HepG2 (cell line): ENCODE results near the gene SHC1. TPM values are rescaled to one million over a fixed set of nuclear protein-coding genes. Genes with fewer than 3 reads are reported as not detected.

Experiments used
- ATAD3A ChIP-seq: sonication (generic); formaldehyde crosslinking; IDR thresholded peaks from 2 replicates; pipeline ENCODE4 v1.4.0; 2020; ENCODE audit warnings: missing genetic modification reagents
- DNMT1 ChIP-seq: sonication (generic); formaldehyde crosslinking; IDR thresholded peaks from 2 replicates; pipeline ENCODE4 v1.5.1; 2020; ENCODE audit warnings: mild to moderate bottlenecking, missing genetic modification reagents
- HNRNPL ChIP-seq: fragments of 200-400 bp; formaldehyde crosslinking; IDR thresholded peaks from 2 replicates; pipeline ENCODE4 v1.6.1; 2017; ENCODE audit warnings: mild to moderate bottlenecking, low read depth, low read length
- MIXL1 ChIP-seq: IDR thresholded peaks from 2 replicates; pipeline ENCODE4 v1.6.1; 2016
- POLR2AphosphoS5 ChIP-seq: IDR thresholded peaks from 2 replicates; pipeline ENCODE4 v1.6.1; 2012; ENCODE audit warnings: low read depth, low read length
- SP140L ChIP-seq: sonication (generic); formaldehyde crosslinking; IDR thresholded peaks from 2 replicates; pipeline ENCODE4 v1.4.0; 2020; ENCODE audit warnings: missing genetic modification reagents, borderline replicate concordance
- ZBTB1 ChIP-seq: sonication (generic); formaldehyde crosslinking; IDR thresholded peaks from 2 replicates; pipeline ENCODE4 v1.4.0; 2020; ENCODE audit warnings: missing genetic modification reagents, borderline replicate concordance
- ZFP90 ChIP-seq: sonication (generic); formaldehyde crosslinking; IDR thresholded peaks from 2 replicates; pipeline ENCODE4 v1.8.0; 2022; ENCODE audit warnings: missing genetic modification reagents, mild to moderate bottlenecking, inconsistent platforms, borderline replicate concordance
- ZIK1 ChIP-seq: sonication (generic); formaldehyde crosslinking; IDR thresholded peaks from 2 replicates; pipeline ENCODE4 v1.5.0; 2020; ENCODE audit warnings: mild to moderate bottlenecking, low read depth, missing genetic modification reagents, borderline replicate concordance
- ZNF3 ChIP-seq: IDR thresholded peaks from 2 replicates; pipeline ENCODE4 v1.7.0; 2017; ENCODE audit warnings: inconsistent platforms
- ZNF383 ChIP-seq: sonication (generic); formaldehyde crosslinking; IDR thresholded peaks from 2 replicates; pipeline ENCODE4 v1.4.0; 2020; ENCODE audit warnings: missing genetic modification reagents, mild to moderate bottlenecking, borderline replicate concordance
- ZNF441 ChIP-seq: sonication (generic); formaldehyde crosslinking; IDR thresholded peaks from 2 replicates; pipeline ENCODE4 v1.7.0; 2021; ENCODE audit warnings: missing genetic modification reagents, borderline replicate concordance
- ZNF510 ChIP-seq: sonication (generic); formaldehyde crosslinking; IDR thresholded peaks from 2 replicates; pipeline ENCODE4 v1.4.0; 2020; ENCODE audit warnings: low read depth, mild to moderate bottlenecking, missing genetic modification reagents
- ZNF572 ChIP-seq: sonication (generic); formaldehyde crosslinking; IDR thresholded peaks from 2 replicates; pipeline ENCODE4 v1.5.1; 2020; ENCODE audit warnings: mild to moderate bottlenecking, missing genetic modification reagents
- ZNF850 ChIP-seq: sonication (generic); formaldehyde crosslinking; conservative IDR thresholded peaks from 2 replicates; pipeline ENCODE4 v1.9.0; 2021; ENCODE audit warnings: mild to moderate bottlenecking, missing genetic modification reagents
- ZNF883 ChIP-seq: sonication (generic); formaldehyde crosslinking; IDR thresholded peaks from 2 replicates; pipeline ENCODE4 v1.5.1; 2020; ENCODE audit warnings: mild to moderate bottlenecking, missing genetic modification reagents; ENCODE audit errors: not compliant biosample characterization
- polyA plus RNA-seq, 8 experiments: library from polyadenylated mRNA; depleted of rRNA in 3 of 8; stranded (reverse) in 7 of 8; unstranded in 1 of 8; fragments of >200 nt; fragmentation: Illumina TruSeq in 4 of 8; extraction: Trizol in 4 of 8; gene quantifications; 2 replicates each; pipeline versions ENCODE4 v1.2.1 to v1.2.3, GENCODE V29; 2011 to 2016; ENCODE audit warnings: low read depth in 4 of 8, missing spikeins in 1 of 8, mixed read lengths in 1 of 8; ENCODE audit not compliant: insufficient read depth in 1 of 8
- total RNA-seq, 5 experiments: library from RNA; depleted of rRNA; stranded (reverse); fragments of >200 nt; fragmentation: Illumina TruSeq; extraction: Trizol; gene quantifications; 2 replicates each; pipeline ENCODE4 v1.2.3, GENCODE V29; 2016; ENCODE audit warnings: low read depth in 1 of 5
- TF ChIP-seq, protein P1 (sequence below): sonication (generic); formaldehyde crosslinking; IDR thresholded peaks from 2 replicates; pipeline ENCODE4 v1.5.0; 2020; ENCODE audit warnings: mild to moderate bottlenecking, missing genetic modification reagents
- TF ChIP-seq, protein P2 (sequence below): sonication (generic); formaldehyde crosslinking; IDR thresholded peaks from 2 replicates; pipeline ENCODE4 v1.8.1; 2023; ENCODE audit warnings: missing genetic modification reagents, inconsistent platforms, borderline replicate concordance
- TF ChIP-seq, protein P3 (sequence below): sonication (generic); formaldehyde crosslinking; IDR thresholded peaks from 2 replicates; pipeline ENCODE4 v1.9.0; 2021; ENCODE audit warnings: missing genetic modification reagents, mild to moderate bottlenecking, borderline replicate concordance
- TF ChIP-seq, protein P4 (sequence below): sonication (generic); formaldehyde crosslinking; IDR thresholded peaks from 2 replicates; pipeline ENCODE4; 2020; ENCODE audit warnings: missing genetic modification reagents, mild to moderate bottlenecking, borderline replicate concordance

SHC1 gene
- total and polyA plus RNA-seq, 2 of the 13 experiments (the other 11 are each of a cell fraction or from before 2014, with no cell fraction given) = 52.0 to 137 TPM

DNA sequence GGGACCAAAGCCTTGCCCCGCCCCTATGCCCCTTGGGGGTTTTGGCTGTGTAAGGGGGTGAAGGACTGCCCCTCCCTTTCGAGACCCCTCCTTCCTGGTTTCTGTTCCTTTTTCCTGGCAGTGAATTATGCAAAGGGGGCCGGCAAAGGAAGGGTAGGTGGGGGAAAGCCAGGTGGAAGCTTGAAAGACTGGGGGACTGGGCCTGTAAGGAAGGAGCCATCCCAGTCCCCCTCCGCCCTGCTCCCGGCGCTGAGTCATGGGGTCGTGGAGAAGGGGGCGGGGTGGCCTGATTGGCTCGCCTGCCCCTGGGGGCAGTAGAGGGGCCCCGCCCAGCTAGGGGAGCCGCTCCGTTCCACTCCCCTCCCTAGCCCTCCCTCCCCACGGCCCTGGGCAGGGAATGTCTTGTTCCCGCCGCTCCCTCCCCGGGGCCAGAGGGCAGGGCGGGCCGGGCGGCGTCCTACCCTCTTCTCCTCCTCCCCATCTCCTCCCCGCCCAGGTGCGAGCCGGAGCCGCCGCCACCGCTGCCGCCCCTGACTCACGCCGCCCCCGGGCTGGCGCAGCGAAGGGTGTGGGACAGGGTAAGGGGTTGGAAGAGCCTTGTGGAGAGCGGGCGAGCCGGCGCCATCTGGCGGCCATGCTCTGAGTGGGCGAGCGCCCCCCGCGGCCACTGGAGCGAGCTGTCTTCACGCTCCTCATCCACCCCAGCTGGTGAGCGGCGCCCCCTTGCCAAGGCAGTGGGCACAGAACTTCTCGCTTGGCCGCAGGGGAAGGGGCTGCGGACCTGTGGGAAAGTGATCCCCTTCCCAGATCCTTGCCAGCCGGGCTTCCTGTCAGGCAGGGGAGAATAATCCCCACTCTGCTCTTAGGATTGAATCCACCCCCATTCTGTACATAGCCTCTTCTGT lies 46.7 kb upstream of the SHC1 start (continued):
- TF ChIP-seq ZFP90 (CRISPR knock-in tag) (peak; percentile 88; the same call in 1 of the 2 replicates), ATAD3A (CRISPR knock-in tag) (no peak), DNMT1 (peak; percentile 85; the same call in 1 of the 2 replicates), ZBTB1 (CRISPR knock-in tag) (no peak), ZIK1 (CRISPR knock-in tag) (peak; percentile 83), ZNF850 (CRISPR knock-in tag) (no peak), ZNF883 (no peak), ZNF510 (no peak), ZNF383 (CRISPR knock-in tag) (no peak), ZNF441 (CRISPR knock-in tag) (0 out of 2 replicates have a peak, but pooled peaks have one; percentile 9), SP140L (CRISPR knock-in tag) (0 out of 2 replicates have a peak, but pooled peaks have one; percentile 82), MIXL1 (CRISPR knock-in tag) (peak; percentile 71; the same call in 1 of the 2 replicates), ZNF3 (CRISPR knock-in tag) (no peak), ZNF572 (CRISPR knock-in tag) (peak; percentile 45; the same call in 1 of the 2 replicates), HNRNPL (peak; percentile 99), POLR2AphosphoS5 (peak; percentile 48; the same call in 1 of the 2 replicates)
- TF ChIP-seq, protein P1, sequence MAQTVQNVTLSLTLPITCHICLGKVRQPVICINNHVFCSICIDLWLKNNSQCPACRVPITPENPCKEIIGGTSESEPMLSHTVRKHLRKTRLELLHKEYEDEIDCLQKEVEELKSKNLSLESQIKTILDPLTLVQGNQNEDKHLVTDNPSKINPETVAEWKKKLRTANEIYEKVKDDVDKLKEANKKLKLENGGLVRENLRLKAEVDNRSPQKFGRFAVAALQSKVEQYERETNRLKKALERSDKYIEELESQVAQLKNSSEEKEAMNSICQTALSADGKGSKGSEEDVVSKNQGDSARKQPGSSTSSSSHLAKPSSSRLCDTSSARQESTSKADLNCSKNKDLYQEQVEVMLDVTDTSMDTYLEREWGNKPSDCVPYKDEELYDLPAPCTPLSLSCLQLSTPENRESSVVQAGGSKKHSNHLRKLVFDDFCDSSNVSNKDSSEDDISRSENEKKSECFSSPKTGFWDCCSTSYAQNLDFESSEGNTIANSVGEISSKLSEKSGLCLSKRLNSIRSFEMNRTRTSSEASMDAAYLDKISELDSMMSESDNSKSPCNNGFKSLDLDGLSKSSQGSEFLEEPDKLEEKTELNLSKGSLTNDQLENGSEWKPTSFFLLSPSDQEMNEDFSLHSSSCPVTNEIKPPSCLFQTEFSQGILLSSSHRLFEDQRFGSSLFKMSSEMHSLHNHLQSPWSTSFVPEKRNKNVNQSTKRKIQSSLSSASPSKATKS (CRISPR knock-in tag) = no peak
- TF ChIP-seq, protein P2, sequence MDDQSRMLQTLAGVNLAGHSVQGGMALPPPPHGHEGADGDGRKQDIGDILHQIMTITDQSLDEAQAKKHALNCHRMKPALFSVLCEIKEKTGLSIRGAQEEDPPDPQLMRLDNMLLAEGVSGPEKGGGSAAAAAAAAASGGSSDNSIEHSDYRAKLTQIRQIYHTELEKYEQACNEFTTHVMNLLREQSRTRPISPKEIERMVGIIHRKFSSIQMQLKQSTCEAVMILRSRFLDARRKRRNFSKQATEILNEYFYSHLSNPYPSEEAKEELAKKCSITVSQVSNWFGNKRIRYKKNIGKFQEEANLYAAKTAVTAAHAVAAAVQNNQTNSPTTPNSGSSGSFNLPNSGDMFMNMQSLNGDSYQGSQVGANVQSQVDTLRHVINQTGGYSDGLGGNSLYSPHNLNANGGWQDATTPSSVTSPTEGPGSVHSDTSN (CRISPR knock-in tag) = no peak
- TF ChIP-seq, protein P3, sequence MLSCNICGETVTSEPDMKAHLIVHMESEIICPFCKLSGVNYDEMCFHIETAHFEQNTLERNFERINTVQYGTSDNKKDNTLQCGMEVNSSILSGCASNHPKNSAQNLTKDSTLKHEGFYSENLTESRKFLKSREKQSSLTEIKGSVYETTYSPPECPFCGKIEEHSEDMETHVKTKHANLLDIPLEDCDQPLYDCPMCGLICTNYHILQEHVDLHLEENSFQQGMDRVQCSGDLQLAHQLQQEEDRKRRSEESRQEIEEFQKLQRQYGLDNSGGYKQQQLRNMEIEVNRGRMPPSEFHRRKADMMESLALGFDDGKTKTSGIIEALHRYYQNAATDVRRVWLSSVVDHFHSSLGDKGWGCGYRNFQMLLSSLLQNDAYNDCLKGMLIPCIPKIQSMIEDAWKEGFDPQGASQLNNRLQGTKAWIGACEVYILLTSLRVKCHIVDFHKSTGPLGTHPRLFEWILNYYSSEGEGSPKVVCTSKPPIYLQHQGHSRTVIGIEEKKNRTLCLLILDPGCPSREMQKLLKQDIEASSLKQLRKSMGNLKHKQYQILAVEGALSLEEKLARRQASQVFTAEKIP (CRISPR knock-in tag) = no peak
- TF ChIP-seq, protein P4, sequence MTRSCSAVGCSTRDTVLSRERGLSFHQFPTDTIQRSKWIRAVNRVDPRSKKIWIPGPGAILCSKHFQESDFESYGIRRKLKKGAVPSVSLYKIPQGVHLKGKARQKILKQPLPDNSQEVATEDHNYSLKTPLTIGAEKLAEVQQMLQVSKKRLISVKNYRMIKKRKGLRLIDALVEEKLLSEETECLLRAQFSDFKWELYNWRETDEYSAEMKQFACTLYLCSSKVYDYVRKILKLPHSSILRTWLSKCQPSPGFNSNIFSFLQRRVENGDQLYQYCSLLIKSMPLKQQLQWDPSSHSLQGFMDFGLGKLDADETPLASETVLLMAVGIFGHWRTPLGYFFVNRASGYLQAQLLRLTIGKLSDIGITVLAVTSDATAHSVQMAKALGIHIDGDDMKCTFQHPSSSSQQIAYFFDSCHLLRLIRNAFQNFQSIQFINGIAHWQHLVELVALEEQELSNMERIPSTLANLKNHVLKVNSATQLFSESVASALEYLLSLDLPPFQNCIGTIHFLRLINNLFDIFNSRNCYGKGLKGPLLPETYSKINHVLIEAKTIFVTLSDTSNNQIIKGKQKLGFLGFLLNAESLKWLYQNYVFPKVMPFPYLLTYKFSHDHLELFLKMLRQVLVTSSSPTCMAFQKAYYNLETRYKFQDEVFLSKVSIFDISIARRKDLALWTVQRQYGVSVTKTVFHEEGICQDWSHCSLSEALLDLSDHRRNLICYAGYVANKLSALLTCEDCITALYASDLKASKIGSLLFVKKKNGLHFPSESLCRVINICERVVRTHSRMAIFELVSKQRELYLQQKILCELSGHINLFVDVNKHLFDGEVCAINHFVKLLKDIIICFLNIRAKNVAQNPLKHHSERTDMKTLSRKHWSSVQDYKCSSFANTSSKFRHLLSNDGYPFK (CRISPR knock-in tag) = peak; percentile 69; the same call in 1 of the 2 replicates
